Smooth muscle cell of the brain vasculature (primary cell): ENCODE measurements around the gene HOTAIR.

Experiments
- DNase-seq: peaks from one replicate; pipeline ENCODE4 v3.0.0-alpha.2; 2012; ENCODE audit warnings: low read depth, low spot score

The HOTAIR gene

GRCh38 chr12:53929527-53929926 is 45.2 kb downstream of the HOTAIR start:
- DNase-seq: no peak

- no peak for DNase-seq
Measured at GRCh38 chr12:53928054-53928835, 46.5 kb downstream of the HOTAIR start.

GRCh38 chr12:53927220-53928029 is 47.3 kb downstream of the HOTAIR start:
- no peak for DNase-seq

- no peak for DNase-seq
Measured at GRCh38 chr12:53924521-53925405, 50.0 kb downstream of the HOTAIR start.

GRCh38 chr12:53916788-53917655 is 57.7 kb downstream of the HOTAIR start:
- no peak for DNase-seq
